MM.1S (cell line): ENCODE results near the gene RPA4.
"Not testable (repeated sequence)": the region's sequence is repeated elsewhere in the genome, so short reads cannot be mapped to it uniquely, and the experiment has no call there.

Experiments
- DNase-seq: peaks from one replicate; pipeline ENCODE4 v3.0.0-alpha.2; 2015
- H2AFZ ChIP-seq: fragments of 300-600 bp; sonication (generic); 2 replicates; pipeline ENCODE4 v1.6.0; 2016; ENCODE audit warnings: antibody characterized with exemption, low read length
- H3F3A ChIP-seq: fragments of 300-600 bp; sonication (generic); 2 replicates; pipeline ENCODE4 v1.6.1; 2016; ENCODE audit warnings: mild to moderate bottlenecking, antibody characterized with exemption, low read length, moderate library complexity, mixed read lengths; ENCODE audit not compliant: insufficient read depth
- H3K27ac ChIP-seq: fragments of 300-600 bp; sonication (generic); 2 replicates; pipeline ENCODE4 v1.5.1; 2016; ENCODE audit warnings: mild to moderate bottlenecking, low read length
- H3K27me3 ChIP-seq: fragments of 300-600 bp; sonication (generic); replicated peaks from 2 replicates; pipeline ENCODE4 v1.6.0; 2016; ENCODE audit warnings: low read length; ENCODE audit not compliant: insufficient read depth
- H3K36me3 ChIP-seq: fragments of 300-600 bp; sonication (generic); replicated peaks from 2 replicates; pipeline ENCODE4 v1.6.1; 2016; ENCODE audit warnings: mild to moderate bottlenecking, low read length, mixed read lengths; ENCODE audit not compliant: insufficient read depth
- H3K4me1 ChIP-seq: fragments of 300-600 bp; sonication (generic); 2 replicates; pipeline ENCODE4 v1.6.1; 2016; ENCODE audit warnings: low read length, mixed read lengths
- H3K4me2 ChIP-seq: fragments of 300-600 bp; sonication (generic); 2 replicates; pipeline ENCODE4 v1.6.0; 2016; ENCODE audit warnings: low read depth, low read length
- H3K4me3 ChIP-seq: fragments of 300-600 bp; sonication (generic); 2 replicates; pipeline ENCODE4 v1.5.1; 2016; ENCODE audit warnings: low read length, mixed read lengths
- H3K79me2 ChIP-seq: fragments of 300-600 bp; sonication (generic); 2 replicates; pipeline ENCODE4 v1.6.1; 2016; ENCODE audit warnings: mixed run types, low read length, mixed read lengths
- H3K9ac ChIP-seq: fragments of 300-600 bp; sonication (generic); 2 replicates; pipeline ENCODE4 v1.6.1; 2016; ENCODE audit warnings: low read length, mixed read lengths
- H3K9me2 ChIP-seq: fragments of 300-600 bp; sonication (generic); replicated peaks from 2 replicates; pipeline ENCODE4 v1.6.1; 2016; ENCODE audit warnings: mild to moderate bottlenecking, low read length, mixed read lengths; ENCODE audit not compliant: insufficient read depth
- H3K9me3 ChIP-seq: fragments of 300-600 bp; sonication (generic); replicated peaks from 2 replicates; pipeline ENCODE4 v1.6.1; 2016; ENCODE audit warnings: mild to moderate bottlenecking, low read length, mixed read lengths; ENCODE audit not compliant: insufficient read depth
- H4K20me1 ChIP-seq: fragments of 300-600 bp; sonication (generic); 2 replicates; pipeline ENCODE4 v1.6.1; 2016; ENCODE audit warnings: mild to moderate bottlenecking, low read length, moderate library complexity, mixed read lengths; ENCODE audit not compliant: insufficient read depth
- CTCF ChIP-seq: fragments of 300-600 bp; sonication (generic); IDR thresholded peaks from 2 replicates; pipeline ENCODE4 v1.5.1; 2016; ENCODE audit warnings: antibody characterized with exemption, low read length, mixed read lengths
- EZH2 ChIP-seq: fragments of 300-600 bp; sonication (generic); optimal IDR thresholded peaks from 2 replicates; pipeline ENCODE3; 2017; ENCODE audit warnings: low read depth, mild to moderate bottlenecking, antibody characterized with exemption, low read length, mixed read lengths
- EZH2phosphoT487 ChIP-seq: fragments of 300-600 bp; sonication (generic); IDR thresholded peaks from 2 replicates; pipeline ENCODE4 v1.6.1; 2018; ENCODE audit warnings: antibody characterized with exemption, low read length

RPA4 gene

DNA sequence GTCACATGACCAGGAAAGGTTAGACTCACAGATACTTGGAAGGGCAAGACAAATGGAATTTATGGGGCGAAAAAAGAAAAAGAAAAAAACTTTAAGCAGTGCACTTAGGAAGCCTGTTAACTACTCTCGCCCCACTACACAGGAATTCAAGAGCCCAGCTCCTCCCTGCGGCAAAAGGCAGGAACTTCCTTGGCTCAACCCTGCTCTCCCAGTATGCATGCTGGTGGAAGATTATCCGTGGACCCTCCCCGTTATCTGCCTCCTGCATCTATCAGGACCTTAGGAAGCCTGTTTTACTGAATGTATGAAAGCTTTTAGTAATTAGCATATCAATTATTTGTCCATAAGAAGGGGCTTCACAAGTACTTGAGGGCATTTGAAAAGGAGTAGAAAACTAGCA, 40.1 kb upstream of the RPA4 start:
- DNase-seq = no peak
- Histone ChIP-seq H3K36me3 (no peaks in the 10 kb centered on the region), H3K9me2 (no peaks in the 10 kb centered on the region), H3K27me3 (no peaks in the 10 kb centered on the region), H3K79me2 (no peaks in the 10 kb centered on the region), H3K9me3 (no peaks in the 10 kb centered on the region), H3K4me3 (no peak overlapping the region), H4K20me1 (no peaks in the 10 kb centered on the region), H3K4me1 (no peaks in the 10 kb centered on the region), H3F3A (no peaks in the 10 kb centered on the region), H3K9ac (no peak overlapping the region), H3K4me2 (no peak overlapping the region), H3K27ac (no peak overlapping the region), H2AFZ (no peak overlapping the region)
- TF ChIP-seq EZH2phosphoT487 (no peak), EZH2 (no peak), CTCF (no peak)

- Histone ChIP-seq H3K9me3 (no peaks in the 10 kb centered on the region), H3K4me1 (no peaks in the 10 kb centered on the region), H3K79me2 (no peaks in the 10 kb centered on the region), H4K20me1 (no peaks in the 10 kb centered on the region), H2AFZ (no peak overlapping the region), H3K9ac (no peak overlapping the region), H3F3A (no peaks in the 10 kb centered on the region), H3K9me2 (no peaks in the 10 kb centered on the region), H3K27me3 (no peaks in the 10 kb centered on the region), H3K27ac (no peak overlapping the region), H3K4me2 (no peak overlapping the region), H3K36me3 (no peaks in the 10 kb centered on the region), H3K4me3 (no peak overlapping the region)
- no peak for DNase-seq
- TF ChIP-seq EZH2 (no peak), EZH2phosphoT487 (no peak), CTCF (no peak)
Observed at GRCh38 chrX:96846841-96847240, 36.9 kb upstream of the RPA4 start.

DNA sequence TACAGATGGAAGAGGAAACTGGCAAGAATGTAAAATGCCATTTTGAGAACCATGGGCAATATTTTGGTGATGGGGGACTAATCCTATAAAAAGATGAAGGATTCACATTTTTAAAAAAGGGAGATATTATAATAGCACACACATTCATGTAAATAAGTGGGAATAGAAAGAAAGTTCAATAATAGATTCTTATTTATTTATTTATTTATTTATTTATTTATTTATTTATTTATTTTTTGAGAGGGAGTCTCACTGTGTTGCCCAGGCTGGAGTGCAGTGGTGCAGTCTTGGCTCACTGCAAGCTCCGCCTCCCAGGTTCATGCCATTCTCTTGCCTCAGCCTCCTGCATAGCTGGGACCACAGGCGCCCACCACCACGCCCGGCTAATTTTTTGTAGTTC, 24.3 kb upstream of the RPA4 start:
- not testable (repeated sequence) for H3F3A ChIP-seq, H2AFZ ChIP-seq, H3K4me3 ChIP-seq, H3K27ac ChIP-seq, DNase-seq, H4K20me1 ChIP-seq, H3K4me2 ChIP-seq, H3K4me1 ChIP-seq, H3K79me2 ChIP-seq, H3K27me3 ChIP-seq, H3K9ac ChIP-seq, H3K36me3 ChIP-seq, H3K9me2 ChIP-seq, H3K9me3 ChIP-seq

GRCh38 chrX:96861218-96861617, 22.5 kb upstream of the RPA4 start:
- Histone ChIP-seq H3F3A (no peaks in the 10 kb centered on the region), H3K36me3 (no peaks in the 10 kb centered on the region), H4K20me1 (no peaks in the 10 kb centered on the region), H3K9me3 (no peaks in the 10 kb centered on the region), H3K27me3 (no peaks in the 10 kb centered on the region), H3K9me2 (no peaks in the 10 kb centered on the region), H3K4me3 (no peak overlapping the region), H2AFZ (no peak overlapping the region), H3K9ac (no peak overlapping the region), H3K27ac (no peak overlapping the region), H3K79me2 (no peaks in the 10 kb centered on the region), H3K4me2 (no peak overlapping the region), H3K4me1 (no peaks in the 10 kb centered on the region)
- DNase-seq = no peak
- TF ChIP-seq EZH2 = no peak
- no peak for TF ChIP-seq CTCF
- no peak for TF ChIP-seq EZH2phosphoT487
